NCI-H1436 (cell line): Measurements from ENCODE around the gene GYS1.
A peak's percentile ranks its signal among the peaks of the same experiment; 100 is the strongest.
"Not testable (repeated sequence)": the region's sequence is repeated elsewhere in the genome, so short reads cannot be mapped to it uniquely, and the experiment has no call there.

Experiments used
- DNase-seq: peaks from one replicate; lab custom pipeline; 2025; lab: John Stamatoyannopoulos, UW

The GYS1 gene

DNA sequence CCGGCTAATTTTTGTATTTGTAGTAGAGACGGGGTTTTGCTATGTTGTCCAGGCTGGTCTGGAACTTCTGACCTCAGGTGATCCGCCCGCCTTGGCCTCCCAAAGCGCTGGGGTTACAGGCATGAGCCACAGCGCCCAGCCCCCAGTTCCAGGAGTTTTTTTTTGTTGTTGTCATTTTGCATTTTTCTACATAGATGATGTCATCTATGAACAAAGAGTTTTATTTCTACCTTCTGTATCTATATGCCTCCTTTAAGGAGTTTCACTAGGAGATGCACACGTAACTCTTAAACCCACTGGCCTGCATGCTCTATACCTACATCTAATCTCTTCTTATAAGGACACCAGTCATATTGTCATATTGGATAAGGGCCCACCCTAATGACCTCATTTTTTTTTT is 54.9 kb downstream of the GYS1 start:
- no peak for DNase-seq

DNA sequence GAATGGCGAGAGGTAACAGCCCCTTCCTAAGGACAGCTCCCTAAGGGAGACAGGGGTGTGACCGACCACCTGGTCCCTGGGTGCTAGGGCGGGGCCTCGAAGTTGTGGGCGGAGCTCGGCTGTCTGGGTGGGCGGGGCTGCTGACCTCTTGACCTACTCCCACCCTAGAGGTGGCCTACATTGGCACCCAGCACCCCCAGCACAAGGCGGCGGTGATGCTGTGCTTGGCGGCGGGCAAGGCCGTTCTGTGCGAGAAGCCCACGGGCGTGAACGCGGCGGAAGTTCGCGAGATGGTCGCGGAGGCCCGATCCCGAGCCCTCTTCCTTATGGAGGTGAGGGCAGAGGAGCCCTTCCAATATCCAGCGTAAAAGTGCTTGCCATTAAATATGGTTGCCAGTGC is 57.2 kb downstream of the GYS1 start:
- DNase-seq, result no peak

DNA sequence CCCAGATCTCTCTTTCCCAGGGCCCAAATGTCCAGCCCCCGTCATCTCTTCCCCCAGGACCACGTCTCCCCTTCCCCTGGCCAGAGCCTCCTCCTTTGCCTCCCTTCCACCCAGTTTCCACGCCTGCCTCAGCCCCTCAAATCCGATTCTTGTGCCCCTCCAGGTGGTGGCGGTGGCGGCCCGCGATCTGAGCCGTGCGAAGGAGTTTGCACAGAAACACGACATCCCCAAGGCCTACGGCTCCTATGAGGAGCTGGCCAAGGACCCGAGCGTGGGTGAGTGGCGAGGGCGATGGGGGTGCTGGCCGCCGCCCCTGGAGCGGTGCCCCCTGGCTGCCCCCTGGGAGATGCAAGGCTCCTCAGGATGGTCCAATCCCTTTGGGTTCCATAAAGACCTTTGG is 58.3 kb downstream of the GYS1 start:
- DNase-seq, result no peak

DNA sequence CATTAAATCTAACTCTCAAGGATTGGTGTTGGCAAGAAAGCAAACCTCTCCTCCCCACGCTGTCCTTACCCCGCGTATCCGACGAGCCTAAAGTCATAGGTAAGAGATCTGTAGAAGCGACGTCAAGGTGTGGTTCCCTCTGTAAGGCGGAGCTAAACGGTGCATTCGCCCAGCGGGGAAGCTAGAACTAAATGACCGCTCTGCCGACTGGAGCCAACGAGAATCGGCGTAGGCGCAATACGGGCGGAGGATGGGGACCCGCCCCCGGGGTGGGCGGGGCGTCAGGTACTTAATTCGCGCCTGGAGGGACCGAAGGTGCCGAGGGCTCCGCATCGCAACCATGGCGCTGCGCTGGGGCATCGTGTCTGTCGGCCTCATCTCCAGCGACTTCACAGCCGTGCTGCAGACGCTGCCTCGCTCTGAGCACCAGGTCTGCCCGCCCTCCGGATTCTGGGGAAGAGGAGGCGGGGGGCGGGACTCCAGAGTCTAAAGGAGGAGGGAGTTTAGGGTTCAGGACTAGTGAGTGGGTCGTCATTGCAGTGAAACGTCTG is 59.7 kb downstream of the GYS1 start, which contains the start of gene DHDH:
Gene DHDH, plus strand, starts transcription at position 318 of the 551 bp plus-strand sequence. Its CDS starts 23 bp downstream, at position 341.
- DNase-seq, result peak; percentile 97

DNA sequence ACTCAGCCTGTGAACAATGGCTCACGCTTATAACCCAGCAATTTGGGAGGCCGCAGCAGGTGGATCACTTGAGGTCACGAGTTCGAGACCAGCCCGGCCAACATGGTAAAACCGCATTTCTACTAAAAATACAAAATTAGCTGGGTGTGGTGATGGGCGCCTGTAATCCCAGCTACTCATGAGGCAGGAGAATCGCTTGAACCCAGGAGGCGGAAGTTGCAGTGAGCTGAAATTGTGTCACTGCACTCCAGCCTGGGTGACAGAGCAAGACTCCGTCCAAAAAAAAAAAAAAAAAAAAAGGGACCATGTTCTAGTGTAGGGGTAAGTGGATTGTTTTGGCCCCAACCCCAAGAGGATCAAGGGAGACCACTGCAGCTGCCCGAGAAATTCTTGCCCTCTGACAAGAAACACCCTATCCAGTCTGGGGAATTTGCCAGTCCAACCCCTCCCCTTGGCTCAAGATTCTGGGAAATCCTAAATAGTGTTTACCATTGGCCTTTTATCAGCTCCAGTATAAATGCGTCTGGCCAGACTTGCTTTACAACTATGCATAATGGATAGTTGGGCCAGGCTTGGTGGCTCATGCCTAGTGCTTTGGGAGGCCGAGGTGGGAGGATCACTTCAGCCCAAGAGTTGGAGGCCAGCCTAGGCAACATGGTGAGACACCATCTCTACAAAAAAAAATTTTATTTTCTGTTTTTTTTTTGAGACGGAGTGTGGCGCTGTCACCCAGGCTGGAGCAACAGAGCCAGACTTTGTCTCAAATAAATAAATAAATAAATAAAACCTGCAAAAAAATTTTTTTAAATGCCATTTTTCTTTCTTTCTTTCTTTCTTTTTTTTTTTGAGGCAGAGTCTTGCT is 64.7 kb downstream of the GYS1 start:
- DNase-seq, result no peak

DNA sequence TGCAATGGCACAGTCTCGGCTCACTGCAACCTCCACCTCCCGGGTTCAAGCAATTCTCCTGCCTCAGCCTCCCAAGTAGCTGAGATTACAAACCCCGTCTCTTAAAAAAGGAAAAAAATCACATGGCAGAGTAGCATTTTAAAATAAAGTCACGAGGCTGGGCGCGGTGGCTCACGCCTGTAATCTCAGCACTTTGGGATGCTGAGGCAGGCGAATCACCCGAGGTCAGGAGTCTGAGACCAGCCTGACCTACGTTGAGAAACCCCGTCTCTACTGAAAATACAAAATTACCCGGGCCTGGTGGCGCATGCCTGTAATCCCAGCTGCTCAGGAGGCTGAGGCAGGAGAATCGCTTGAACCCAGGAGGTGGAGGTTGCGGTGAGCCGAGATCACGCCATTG is 65.4 kb downstream of the GYS1 start:
- DNase-seq, result not testable (repeated sequence)

DNA sequence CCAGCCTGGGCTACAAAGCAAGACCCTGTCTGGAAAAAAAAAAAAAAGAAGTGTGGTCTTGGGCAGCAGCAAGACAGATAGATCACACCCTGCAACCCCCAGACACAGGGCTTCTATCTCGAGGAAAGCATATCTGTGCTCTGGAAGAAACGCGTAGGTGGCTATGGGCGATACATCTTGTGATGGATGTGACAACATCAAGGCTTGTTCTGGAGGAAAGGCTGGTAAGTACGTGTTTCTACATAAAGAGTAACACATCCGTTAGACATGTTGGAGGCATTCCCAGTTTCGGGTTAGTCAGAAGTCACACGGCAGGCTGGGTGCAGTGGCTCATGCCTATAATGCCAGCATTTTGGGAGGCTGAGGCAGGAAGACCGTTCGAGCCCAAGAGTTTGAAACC is 66.2 kb downstream of the GYS1 start:
- no peak for DNase-seq

DNA sequence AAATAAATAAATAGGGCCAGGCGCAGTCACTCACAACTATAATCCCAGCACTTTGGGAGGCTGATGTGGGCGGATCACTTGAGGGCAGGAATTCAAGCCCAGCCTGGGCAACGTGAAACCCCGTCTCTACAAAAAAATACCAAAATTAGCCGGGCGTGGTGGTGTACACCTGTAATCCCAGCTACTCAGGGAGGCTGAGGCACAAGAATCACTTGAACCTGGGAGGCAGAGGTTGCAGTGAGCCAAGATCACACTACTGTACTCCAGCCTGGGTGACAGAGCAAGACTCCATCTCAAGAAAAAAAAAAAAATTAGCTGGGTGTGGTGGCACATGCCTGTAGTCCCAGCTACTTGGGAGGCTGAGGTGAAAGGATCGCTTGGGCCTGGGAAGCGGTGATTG is 67.2 kb downstream of the GYS1 start:
- DNase-seq, result not testable (repeated sequence)

DNA sequence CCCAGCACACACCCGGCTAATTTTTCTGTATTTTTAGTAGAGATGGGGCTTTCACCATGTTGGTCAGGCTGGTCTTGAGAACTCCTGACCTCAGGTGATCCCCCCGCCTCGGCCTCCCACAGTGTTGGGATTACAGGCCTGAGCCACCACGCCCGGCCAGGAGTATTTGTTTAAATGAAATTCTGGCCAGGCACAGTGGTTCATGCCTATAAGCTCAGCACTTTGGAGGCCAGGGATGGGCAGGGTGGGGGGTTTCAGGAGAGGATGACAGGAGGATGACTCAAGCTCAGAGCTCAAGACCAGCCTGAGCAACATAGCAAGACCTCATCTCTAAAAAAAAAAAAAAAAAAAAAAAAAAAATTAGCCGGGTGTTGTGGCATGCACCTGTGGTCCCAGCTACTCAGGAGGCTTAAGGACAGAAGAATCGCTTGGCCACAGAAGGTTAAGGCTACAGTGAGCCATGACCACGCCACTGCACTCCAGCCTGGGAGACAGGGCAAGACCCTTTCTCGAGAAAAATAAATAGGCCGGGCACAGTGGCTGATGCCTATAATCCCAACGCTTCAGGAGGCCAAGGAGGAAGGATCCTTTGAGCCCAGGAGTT is 67.8 kb downstream of the GYS1 start:
- DNase-seq, result no peak

DNA sequence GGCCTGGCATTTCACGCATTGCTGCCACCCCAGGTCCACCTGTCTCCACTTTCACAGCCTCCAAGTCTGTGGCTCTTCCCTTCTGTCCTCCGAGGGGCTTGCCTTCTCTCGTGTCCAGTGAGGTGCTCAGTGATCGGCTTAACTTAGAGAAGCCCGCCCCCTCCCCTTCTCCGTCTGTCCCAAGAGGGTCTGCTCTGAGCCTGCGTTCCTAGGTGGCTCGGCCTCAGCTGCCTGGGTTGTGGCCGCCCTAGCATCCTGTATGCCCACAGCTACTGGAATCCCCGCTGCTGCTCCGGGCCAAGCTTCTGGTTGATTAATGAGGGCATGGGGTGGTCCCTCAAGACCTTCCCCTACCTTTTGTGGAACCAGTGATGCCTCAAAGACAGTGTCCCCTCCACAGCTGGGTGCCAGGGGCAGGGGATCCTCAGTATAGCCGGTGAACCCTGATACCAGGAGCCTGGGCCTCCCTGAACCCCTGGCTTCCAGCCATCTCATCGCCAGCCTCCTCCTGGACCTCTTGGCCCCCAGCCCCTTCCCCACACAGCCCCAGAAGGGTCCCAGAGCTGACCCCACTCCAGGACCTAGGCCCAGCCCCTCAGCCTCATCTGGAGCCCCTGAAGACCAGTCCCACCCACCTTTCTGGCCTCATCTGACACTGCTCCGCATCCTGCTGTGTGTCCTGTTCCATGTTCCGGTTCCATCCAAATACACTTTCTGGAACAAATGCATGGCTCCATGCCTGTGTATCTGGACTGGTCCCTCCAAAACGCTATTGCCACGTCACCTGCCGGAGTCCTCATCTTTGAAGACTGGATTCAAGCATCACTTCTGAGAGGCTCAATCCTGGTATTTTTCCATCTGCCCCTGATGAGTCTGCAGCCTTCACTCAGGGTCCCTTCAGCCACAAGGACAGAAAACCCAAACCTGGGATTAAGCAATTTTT is 70.3 kb downstream of the GYS1 start:
- no peak for DNase-seq

DNA sequence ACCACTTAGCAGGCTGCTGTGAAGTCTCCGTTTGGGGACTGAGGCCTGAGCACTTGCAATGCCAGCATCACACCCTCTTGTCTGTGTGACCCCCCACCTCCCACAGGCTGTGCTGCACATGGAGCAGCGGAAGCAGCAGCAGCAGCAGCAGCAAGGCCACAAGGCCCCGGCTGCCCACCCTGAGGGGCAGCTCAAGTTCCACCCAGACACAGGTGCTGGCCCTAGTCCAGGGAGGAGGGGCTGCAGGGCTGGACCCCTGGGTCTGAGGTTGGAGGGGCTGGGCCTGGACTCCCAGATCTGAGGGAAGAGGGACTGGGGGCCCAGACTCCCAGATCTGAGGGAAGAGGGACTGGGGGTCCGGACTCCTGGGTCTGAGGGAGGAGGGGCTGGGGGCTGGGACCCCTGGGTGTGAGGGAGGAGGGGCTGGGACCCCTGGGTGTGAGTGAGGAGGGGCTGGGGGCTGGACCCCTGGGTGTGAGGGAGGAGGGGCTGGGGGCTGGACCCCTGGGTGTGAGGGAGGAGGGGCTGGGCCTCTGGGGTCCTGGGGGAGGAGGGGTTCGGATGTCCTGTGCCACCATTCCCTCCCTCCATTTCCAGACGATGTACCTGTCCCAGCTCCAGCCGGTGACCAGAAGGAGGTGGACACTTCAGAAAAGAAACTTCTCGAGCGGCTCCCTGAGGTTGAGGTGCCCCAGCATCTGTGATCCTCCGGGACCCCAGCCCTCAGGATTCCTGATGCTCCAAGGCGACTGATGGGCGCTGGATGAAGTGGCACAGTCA is 71.2 kb downstream of the GYS1 start:
- DNase-seq, result no peak

DNA sequence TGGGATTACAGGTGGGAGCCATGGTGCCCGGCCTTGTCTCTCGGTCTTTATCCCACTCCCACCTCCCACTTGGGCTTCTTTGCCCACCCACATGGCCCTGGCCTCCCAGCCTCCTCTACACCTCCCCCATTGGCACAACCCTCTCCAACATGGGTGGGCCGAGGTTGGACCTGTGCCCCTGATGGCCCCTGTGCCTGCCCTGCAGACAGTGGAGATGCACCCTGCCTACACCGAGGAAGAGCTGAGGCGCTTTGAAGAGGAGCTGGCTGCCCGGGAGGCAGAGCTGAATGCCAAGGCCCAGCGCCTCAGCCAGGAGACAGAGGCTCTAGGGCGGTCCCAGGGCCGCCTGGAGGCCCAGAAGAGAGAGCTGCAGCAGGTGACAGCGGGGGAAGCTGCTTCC is 72.2 kb downstream of the GYS1 start:
- DNase-seq, result no peak

DNA sequence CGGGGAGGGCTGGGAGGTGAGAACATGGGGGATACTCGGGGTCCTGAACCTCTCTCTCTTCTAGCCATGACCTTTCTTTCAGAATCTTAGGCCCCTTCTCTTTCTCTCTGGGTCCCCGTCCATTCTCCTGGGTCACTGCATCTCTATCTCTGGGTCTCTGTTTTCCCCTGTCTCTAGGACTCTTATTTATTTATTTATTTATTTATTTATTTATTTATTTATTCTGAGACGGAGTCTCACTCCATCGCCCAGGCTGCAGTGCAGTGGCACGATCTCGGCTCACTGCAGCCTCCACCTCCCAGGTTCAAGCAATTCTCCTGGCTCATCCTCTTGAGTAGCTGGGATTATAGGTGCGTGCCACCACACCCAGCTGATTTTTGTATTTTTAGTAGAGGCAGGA is 73.8 kb downstream of the GYS1 start:
- DNase-seq, result not testable (repeated sequence)

DNA sequence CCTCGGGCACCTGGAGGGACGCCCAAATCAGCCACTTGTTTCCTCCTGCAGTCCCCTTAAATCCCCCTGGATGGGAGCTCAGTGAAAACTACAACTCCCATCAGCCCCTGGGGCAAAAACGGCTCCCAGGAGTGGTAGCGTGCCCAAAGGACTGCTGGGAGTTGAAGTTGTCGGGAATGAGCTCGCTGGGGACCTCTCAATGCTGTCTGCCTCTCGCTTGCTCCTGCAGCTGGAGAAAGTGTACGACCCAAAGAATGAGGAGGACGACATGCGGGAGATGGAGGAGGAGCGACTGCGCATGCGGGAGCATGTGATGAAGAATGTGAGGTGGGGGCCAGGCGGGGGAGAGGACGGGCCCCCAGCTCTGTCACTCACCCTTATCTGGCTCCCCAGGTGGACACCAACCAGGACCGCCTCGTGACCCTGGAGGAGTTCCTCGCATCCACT is 74.3 kb downstream of the GYS1 start:
- peak; percentile 17 for DNase-seq
